PC-9 (cell line): ENCODE data around the gene SHROOM4. TPM values are rescaled to one million over a fixed set of nuclear protein-coding genes. Genes with fewer than 3 reads are reported as not detected.

Source experiments
- BruUV-seq: library from RNA; stranded (reverse); fragments of 400-500 nt; replicated peaks from 2 replicates; lab custom pipeline; 2021; lab: Mats Ljungman, UMichigan
- CTCF ChIA-PET: fragments of 300-600 bp; sonication (Branson Sonifier 250); formaldehyde crosslinking; loops from one replicate; lab custom pipeline; 2022; ENCODE audit warnings: antibody characterized with exemption; lab: Charles Lee
- POLR2A ChIA-PET: fragments of 300-600 bp; sonication (Branson Sonifier 250); formaldehyde crosslinking; loops from one replicate; lab custom pipeline; 2022; ENCODE audit warnings: antibody characterized with exemption; ENCODE audit not compliant: unreplicated experiment; lab: Charles Lee
- DNase-seq, 2 experiments: peaks; one replicate each; pipeline versions ENCODE4 v3.0.0 to v3.0.0-alpha.2; 2015 to 2022; ENCODE audit warnings: mixed read lengths in 1 of 2
- H2AFZ ChIP-seq: fragments of 200-600 bp; sonication (generic); 2 replicates; pipeline ENCODE4 v1.8.1; 2017; ENCODE audit warnings: antibody characterized with exemption
- H3F3A ChIP-seq: fragments of 200-600 bp; sonication (generic); 2 replicates; pipeline ENCODE4 v1.8.1; 2017; ENCODE audit warnings: antibody characterized with exemption, mild to moderate bottlenecking, low read depth; ENCODE audit not compliant: insufficient read depth
- H3K27ac ChIP-seq: fragments of 200-600 bp; sonication (generic); 2 replicates; pipeline ENCODE4 v1.6.1; 2016; ENCODE audit warnings: mixed run types
- H3K27me3 ChIP-seq: fragments of 200-600 bp; sonication (generic); 2 replicates; pipeline ENCODE4 v1.6.1; 2016; ENCODE audit warnings: low read depth, mixed run types; ENCODE audit not compliant: insufficient read depth
- H3K36me3 ChIP-seq: fragments of 200-600 bp; sonication (generic); 2 replicates; pipeline ENCODE4 v1.6.1; 2016; ENCODE audit warnings: low read depth, mixed run types
- H3K4me1 ChIP-seq: fragments of 200-600 bp; sonication (generic); replicated peaks from 2 replicates; pipeline ENCODE4 v1.6.1; 2016; ENCODE audit warnings: mixed run types; ENCODE audit not compliant: insufficient read depth
- H3K4me2 ChIP-seq: fragments of 200-600 bp; sonication (generic); 2 replicates; pipeline ENCODE4 v1.6.1; 2017; ENCODE audit warnings: mixed run types
- H3K4me3 ChIP-seq: fragments of 200-600 bp; sonication (generic); 2 replicates; pipeline ENCODE4 v1.6.1; 2016; ENCODE audit warnings: mixed run types
- H3K79me2 ChIP-seq: fragments of 200-600 bp; sonication (generic); 2 replicates; pipeline ENCODE4 v1.6.1; 2017; ENCODE audit warnings: low read depth, mixed run types
- H3K9me2 ChIP-seq: fragments of 200-600 bp; sonication (generic); 2 replicates; pipeline ENCODE4 v1.8.1; 2017; ENCODE audit warnings: mild to moderate bottlenecking; ENCODE audit not compliant: insufficient read depth
- H3K9me3 ChIP-seq: fragments of 200-600 bp; sonication (generic); 2 replicates; pipeline ENCODE4 v1.8.1; 2016; ENCODE audit warnings: low read depth; ENCODE audit not compliant: insufficient read depth
- H4K20me1 ChIP-seq: fragments of 200-600 bp; sonication (generic); 2 replicates; pipeline ENCODE4 v1.8.1; 2017; ENCODE audit not compliant: insufficient read depth
- EZH2 ChIP-seq: fragments of 200-600 bp; sonication (generic); IDR thresholded peaks from 2 replicates; pipeline ENCODE4 v1.8.0; 2017; ENCODE audit warnings: antibody characterized with exemption, low read depth
- intact Hi-C: fragments of 100-400 bp; cut with micrococcal nuclease; formaldehyde crosslinking; loops from one replicate; pipeline ENCODE4 v1.10.0; 2022; ENCODE audit not compliant: unreplicated experiment
- total RNA-seq: library from RNA; stranded (reverse); gene quantifications from 2 replicates; pipeline ENCODE4 v1.2.3, GENCODE V29; 2021
- TF ChIP-seq, protein P1 (sequence below): fragments of 200-600 bp; sonication (generic); conservative IDR thresholded peaks from 2 replicates; pipeline ENCODE4 v1.6.1; 2017; ENCODE audit warnings: mixed run types, antibody characterized with exemption, mild to moderate bottlenecking, moderate library complexity

SHROOM4 gene
- total RNA-seq, 1 experiment from 2014 or later: 1.1 TPM

DNA sequence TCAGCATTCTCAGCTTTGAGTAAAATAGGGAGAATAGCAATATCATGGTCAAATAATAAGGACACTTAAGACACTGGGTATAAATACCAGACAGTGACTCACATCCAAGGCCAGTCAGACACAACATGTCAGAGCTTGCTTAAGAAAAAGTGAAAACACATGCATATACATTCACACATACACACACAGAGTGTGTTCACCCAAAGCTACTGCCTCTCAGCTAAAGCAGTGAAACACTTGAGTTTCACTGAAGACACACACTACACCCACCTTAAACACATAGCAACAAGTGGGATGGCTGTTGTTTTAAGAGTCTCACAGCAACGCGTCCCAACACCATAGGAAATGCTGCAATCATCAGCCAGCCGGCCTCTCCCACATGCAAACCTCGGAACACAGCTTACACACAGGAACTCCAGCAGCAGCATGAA, 14.4 kb downstream of the SHROOM4 start:
- Histone ChIP-seq H3K4me3 (no peak overlapping the region), H3K4me1 (no peaks in the 10 kb centered on the region), H3K79me2 (no peaks in the 10 kb centered on the region), H3K27me3 (no peaks in the 10 kb centered on the region), H3K4me2 (no peak overlapping the region), H3K9me3 (no peaks in the 10 kb centered on the region), H4K20me1 (no peaks in the 10 kb centered on the region), H3K9me2 (no peaks in the 10 kb centered on the region), H3K27ac (no peak overlapping the region), H3F3A (no peaks in the 10 kb centered on the region), H3K36me3 (no peaks in the 10 kb centered on the region), H2AFZ (no peak overlapping the region)
- ChIA-PET POLR2A (interaction anchor here (0.6 kb wide), 1 partner anchor 1571 kb away, joined by 9 read pairs; no protein-coding TSS in a partner anchor), CTCF (interaction anchor here (0.6 kb wide), 1 partner anchor 28 kb away, joined by 3 read pairs; no protein-coding TSS in a partner anchor)
- DNase-seq: no peak
- no TSS peak for BruUV-seq
- intact Hi-C loops: no loop called here
- no peak for TF ChIP-seq EZH2
- TF ChIP-seq, protein P1, sequence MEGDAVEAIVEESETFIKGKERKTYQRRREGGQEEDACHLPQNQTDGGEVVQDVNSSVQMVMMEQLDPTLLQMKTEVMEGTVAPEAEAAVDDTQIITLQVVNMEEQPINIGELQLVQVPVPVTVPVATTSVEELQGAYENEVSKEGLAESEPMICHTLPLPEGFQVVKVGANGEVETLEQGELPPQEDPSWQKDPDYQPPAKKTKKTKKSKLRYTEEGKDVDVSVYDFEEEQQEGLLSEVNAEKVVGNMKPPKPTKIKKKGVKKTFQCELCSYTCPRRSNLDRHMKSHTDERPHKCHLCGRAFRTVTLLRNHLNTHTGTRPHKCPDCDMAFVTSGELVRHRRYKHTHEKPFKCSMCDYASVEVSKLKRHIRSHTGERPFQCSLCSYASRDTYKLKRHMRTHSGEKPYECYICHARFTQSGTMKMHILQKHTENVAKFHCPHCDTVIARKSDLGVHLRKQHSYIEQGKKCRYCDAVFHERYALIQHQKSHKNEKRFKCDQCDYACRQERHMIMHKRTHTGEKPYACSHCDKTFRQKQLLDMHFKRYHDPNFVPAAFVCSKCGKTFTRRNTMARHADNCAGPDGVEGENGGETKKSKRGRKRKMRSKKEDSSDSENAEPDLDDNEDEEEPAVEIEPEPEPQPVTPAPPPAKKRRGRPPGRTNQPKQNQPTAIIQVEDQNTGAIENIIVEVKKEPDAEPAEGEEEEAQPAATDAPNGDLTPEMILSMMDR: no peak

DNA sequence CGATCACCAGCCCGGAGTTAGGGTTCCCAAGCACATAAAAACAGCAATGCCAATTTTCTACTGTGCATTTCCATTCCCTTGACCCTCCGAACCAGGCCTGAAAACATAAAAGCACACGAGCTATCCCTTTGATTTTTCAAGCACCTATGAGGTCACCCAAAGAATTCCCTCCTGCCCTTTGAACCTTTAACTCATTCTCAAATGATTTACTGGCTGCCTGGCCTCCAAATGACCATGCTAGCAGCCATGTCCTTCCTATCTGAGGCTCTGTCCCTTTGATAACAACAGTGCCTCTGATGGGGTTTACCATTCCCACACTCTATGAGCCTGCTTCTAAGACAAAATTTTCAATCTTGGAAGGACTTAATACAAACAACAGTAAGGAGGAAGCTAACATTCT, 15.2 kb downstream of the SHROOM4 start:
- no peaks in the 10 kb centered on the region for H3K4me1 ChIP-seq
- H3K36me3 ChIP-seq: no peaks in the 10 kb centered on the region
- CTCF ChIA-PET: interaction anchor here (0.6 kb wide), 1 partner anchor 27 kb away, joined by 3 read pairs; no protein-coding TSS in a partner anchor
- no peak overlapping the region for H3K27ac ChIP-seq
- no peak overlapping the region for H2AFZ ChIP-seq
- H3K4me2 ChIP-seq: no peak overlapping the region
- DNase-seq: no peak
- intact Hi-C loops: no loop called here
- TF ChIP-seq, protein P1: no peak
- TF ChIP-seq EZH2: no peak
- H3K9me3 ChIP-seq: no peaks in the 10 kb centered on the region
- no peak overlapping the region for H3K4me3 ChIP-seq
- H3F3A ChIP-seq: no peaks in the 10 kb centered on the region
- no peaks in the 10 kb centered on the region for H3K79me2 ChIP-seq
- no peaks in the 10 kb centered on the region for H3K27me3 ChIP-seq
- BruUV-seq: no TSS peak
- no peaks in the 10 kb centered on the region for H3K9me2 ChIP-seq
- H4K20me1 ChIP-seq: no peaks in the 10 kb centered on the region
- POLR2A ChIA-PET: no interaction called here

DNA sequence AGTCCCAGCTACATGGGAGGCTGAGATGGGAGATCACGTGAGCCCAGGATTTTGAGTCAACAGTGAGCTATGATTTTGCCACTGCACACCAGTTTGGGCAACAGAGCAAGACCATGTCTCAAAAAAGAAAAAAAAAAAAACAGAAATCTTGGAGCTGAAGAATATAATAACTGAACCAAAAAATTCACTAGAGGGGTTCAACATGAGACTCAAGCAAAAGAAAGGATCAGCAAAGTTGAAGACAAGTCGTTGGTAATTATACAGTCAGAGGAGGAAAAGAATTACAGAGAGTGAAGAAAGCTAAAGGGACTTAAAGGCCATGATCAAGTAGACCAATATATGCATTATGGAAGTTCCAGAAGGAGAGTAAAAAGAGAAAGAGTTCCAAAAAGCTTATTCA, 26.9 kb downstream of the SHROOM4 start:
- Histone ChIP-seq H3K9me3 (no peaks in the 10 kb centered on the region), H3K27me3 (no peaks in the 10 kb centered on the region), H3K27ac (no peak overlapping the region), H3K79me2 (no peaks in the 10 kb centered on the region), H3K4me3 (no peak overlapping the region), H3K36me3 (no peaks in the 10 kb centered on the region), H3K9me2 (no peaks in the 10 kb centered on the region), H3K4me1 (no peaks in the 10 kb centered on the region), H2AFZ (no peak overlapping the region), H3F3A (no peaks in the 10 kb centered on the region), H4K20me1 (no peaks in the 10 kb centered on the region), H3K4me2 (no peak overlapping the region)
- TF ChIP-seq, protein P1: no peak
- TF ChIP-seq EZH2: no peak
- no TSS peak for BruUV-seq
- intact Hi-C loops: no loop called here
- ChIA-PET CTCF (interaction anchor here (0.6 kb wide), 1 partner anchor 38 kb away, joined by 7 read pairs; no protein-coding TSS in a partner anchor), POLR2A (no interaction called here)
- DNase-seq: no peak
